ENCODE results near the gene PCDH7.

Gene PCDH7

GRCh38 chr4:30720661-30721184 is 554 bp downstream of the PCDH7 start:
- H3K9me3 ChIP-seq (ENCODE audit: severe bottlenecking): peaks cover 2% of the 10 kb centered on the region
- TF ChIP-seq CTCF (IDR thresholded peaks at IDR 0.05; ENCODE audit: low read depth, low read length): no peak
- H3K27ac ChIP-seq: no peak overlapping the region
- peak; percentile 38 for DNase-seq
- H3K4me3 ChIP-seq (ENCODE audit: low read depth, low read length): peak overlapping the region; percentile 59
- no peaks in the 10 kb centered on the region for H3K36me3 ChIP-seq
- H3K27me3 ChIP-seq (ENCODE audit: insufficient read depth, low read depth, severe bottlenecking): peaks cover 42% of the 10 kb centered on the region

GRCh38 chr4:30721185-30722091 is 1.3 kb downstream of the PCDH7 start:
- no peak; the same call in 1 of the 2 replicates for TF ChIP-seq CTCF (IDR thresholded peaks at IDR 0.05; ENCODE audit: low read depth, low read length)

GRCh38 chr4:30722092-30722358 is 1.9 kb downstream of the PCDH7 start:
- no peaks in the 10 kb centered on the region for H3K36me3 ChIP-seq
- peaks cover 42% of the 10 kb centered on the region for H3K27me3 ChIP-seq (ENCODE audit: insufficient read depth, low read depth, severe bottlenecking)
- H3K4me3 ChIP-seq (ENCODE audit: low read depth, low read length): peak overlapping the region; percentile 41
- peaks cover 2% of the 10 kb centered on the region for H3K9me3 ChIP-seq (ENCODE audit: severe bottlenecking)
- H3K27ac ChIP-seq: no peak overlapping the region
- no peak for DNase-seq
- no peak for TF ChIP-seq CTCF (IDR thresholded peaks at IDR 0.05; ENCODE audit: low read depth, low read length)

More at GRCh38 chr4:30721185-30722091, 1.3 kb downstream of the PCDH7 start:
- Histone ChIP-seq H3K9me3 (ENCODE audit: severe bottlenecking) (peaks cover 2% of the 10 kb centered on the region), H3K4me3 (ENCODE audit: low read depth, low read length) (peak overlapping the region; percentile 59), H3K27ac (no peak overlapping the region), H3K36me3 (no peaks in the 10 kb centered on the region), H3K27me3 (ENCODE audit: insufficient read depth, low read depth, severe bottlenecking) (peaks cover 42% of the 10 kb centered on the region)
- peak; percentile 62 for DNase-seq

GRCh38 chr4:30722359-30723200 is 2.4 kb downstream of the PCDH7 start:
- Histone ChIP-seq H3K9me3 (ENCODE audit: severe bottlenecking) (peaks cover 2% of the 10 kb centered on the region), H3K36me3 (no peaks in the 10 kb centered on the region), H3K4me3 (ENCODE audit: low read depth, low read length) (peak overlapping the region; percentile 41), H3K27ac (no peak overlapping the region), H3K27me3 (ENCODE audit: insufficient read depth, low read depth, severe bottlenecking) (peaks cover 42% of the 10 kb centered on the region)
- no peak; the same call in 1 of the 2 replicates for TF ChIP-seq CTCF (IDR thresholded peaks at IDR 0.05; ENCODE audit: low read depth, low read length)
- peak; percentile 10 for DNase-seq

- H3K36me3 ChIP-seq: no peaks in the 10 kb centered on the region
- DNase-seq: no peak
- no peak overlapping the region for H3K4me3 ChIP-seq (ENCODE audit: low read depth, low read length)
- TF ChIP-seq CTCF (IDR thresholded peaks at IDR 0.05; ENCODE audit: low read depth, low read length): no peak
- H3K27me3 ChIP-seq (ENCODE audit: insufficient read depth, low read depth, severe bottlenecking): peaks cover 39% of the 10 kb centered on the region
- peaks cover 2% of the 10 kb centered on the region for H3K9me3 ChIP-seq (ENCODE audit: severe bottlenecking)
- no peak overlapping the region for H3K27ac ChIP-seq
Observed at GRCh38 chr4:30723201-30723955, 3.2 kb downstream of the PCDH7 start.
